Keratinocyte (primary cell): ENCODE data around the gene EFNB2. TPM values are rescaled to one million over a fixed set of nuclear protein-coding genes. Genes with fewer than 3 reads are reported as not detected.

Experiments
- DNase-seq: peaks from one replicate; pipeline ENCODE4 v3.0.0-alpha.2; 2011; ENCODE audit warnings: low read depth, missing footprints, low spot score
- FAIRE-seq: peaks from 2 replicates; lab custom pipeline; 2011; peaks lifted over from hg19 to GRCh38; lab: Jason Lieb, UNC
- H2AFZ ChIP-seq: 2 replicates; pipeline ENCODE4 v1.6.0; 2012; ENCODE audit warnings: low read length, control low read depth, inconsistent platforms; ENCODE audit not compliant: control insufficient read depth
- H3K27ac ChIP-seq: 2 replicates; pipeline ENCODE4 v1.5.1; 2011; ENCODE audit warnings: low read length; ENCODE audit not compliant: control insufficient read depth, insufficient read depth
- H3K27me3 ChIP-seq: 3 replicates; pipeline ENCODE4 v1.6.0; 2011; ENCODE audit warnings: low read length; ENCODE audit not compliant: control insufficient read depth, insufficient read depth; ENCODE audit errors: extremely low read depth
- H3K36me3 ChIP-seq, 2 experiments: 2 replicates in 1 of 2; 3 replicates in 1 of 2; pipeline ENCODE4 v1.5.1; 2011; ENCODE audit warnings: low read length in 2 of 2, mild to moderate bottlenecking in 1 of 2; ENCODE audit not compliant: control insufficient read depth in 2 of 2, insufficient read depth in 2 of 2; ENCODE audit errors: extremely low read depth in 1 of 2
- H3K4me1 ChIP-seq: 3 replicates; pipeline ENCODE4 v1.5.1; 2011; ENCODE audit warnings: low read length; ENCODE audit not compliant: control insufficient read depth, insufficient read depth; ENCODE audit errors: extremely low read depth
- H3K4me2 ChIP-seq: 3 replicates; pipeline ENCODE4 v1.6.0; 2011; ENCODE audit warnings: low read depth, low read length; ENCODE audit not compliant: control insufficient read depth, insufficient read depth; ENCODE audit errors: extremely low read depth
- H3K4me3 ChIP-seq, 3 experiments: fragments of 200-600 bp in 1 of 3; sonication (generic) in 1 of 3; 2 replicates in 2 of 3; 3 replicates in 1 of 3; pipeline ENCODE4 v1.5.1; 2011 to 2016; ENCODE audit warnings: low read length in 3 of 3, mild to moderate bottlenecking in 3 of 3, control low read depth in 2 of 3, inconsistent platforms in 1 of 3, low read depth in 1 of 3, mixed read lengths in 1 of 3, mixed run types in 1 of 3, moderate library complexity in 1 of 3; ENCODE audit not compliant: control insufficient read depth in 2 of 3, insufficient read depth in 2 of 3; ENCODE audit errors: extremely low read depth in 1 of 3
- H3K79me2 ChIP-seq: 2 replicates; pipeline ENCODE4 v1.6.0; 2012; ENCODE audit warnings: low read length; ENCODE audit not compliant: control insufficient read depth, insufficient read depth
- H3K9ac ChIP-seq: 3 replicates; pipeline ENCODE4 v1.6.0; 2011; ENCODE audit warnings: low read length; ENCODE audit not compliant: control insufficient read depth, insufficient read depth; ENCODE audit errors: extremely low read depth
- H3K9me1 ChIP-seq: 3 replicates; pipeline ENCODE4 v1.6.0; 2011; ENCODE audit warnings: low read length; ENCODE audit not compliant: control insufficient read depth, insufficient read depth; ENCODE audit errors: extremely low read depth
- H3K9me3 ChIP-seq: 2 replicates; pipeline ENCODE4 v1.5.1; 2012; ENCODE audit warnings: low read depth, low read length; ENCODE audit not compliant: control insufficient read depth
- H4K20me1 ChIP-seq: 3 replicates; pipeline ENCODE4 v1.6.0; 2011; ENCODE audit warnings: low read length; ENCODE audit not compliant: control insufficient read depth, insufficient read depth; ENCODE audit errors: extremely low read depth
- CTCF ChIP-seq, 3 experiments: IDR thresholded peaks in 1 of 3; conservative IDR thresholded peaks in 1 of 3; optimal IDR thresholded peaks in 1 of 3; 2 replicates in 2 of 3; 3 replicates in 1 of 3; pipeline versions ENCODE3 to v1.5.1; 2011; ENCODE audit warnings: low read length in 3 of 3, mild to moderate bottlenecking in 3 of 3, moderate library complexity in 2 of 3, control low read depth in 1 of 3, inconsistent platforms in 1 of 3; ENCODE audit not compliant: insufficient read depth in 2 of 3; ENCODE audit errors: extremely low read depth in 1 of 3
- EZH2 ChIP-seq: IDR thresholded peaks from one replicate; pipeline ENCODE4 v1.6.1; 2012; ENCODE audit warnings: inconsistent platforms, mild to moderate bottlenecking, low read length, moderate library complexity
- dilution Hi-C: fragments of 300-500 bp; cut with MboI; formaldehyde crosslinking; loops from one replicate; pipeline ENCODE4 v1.7.0; 2020; ENCODE audit warnings: low sequenced_read_pairs; ENCODE audit not compliant: extremely low pct_ligation_motif_present
- polyA plus RNA-seq, 5 experiments: library from polyadenylated mRNA; depleted of rRNA in 3 of 5; stranded (reverse) in 3 of 5; stranded (forward) in 1 of 5; unstranded in 1 of 5; fragments of >200 nt; gene quantifications; 1 replicate in 1 of 5; 2 replicates in 3 of 5; 3 replicates in 1 of 5; pipeline versions ENCODE4 v1.2.1 to v1.2.3, GENCODE V29; 2011 to 2012; ENCODE audit warnings: missing spikeins in 2 of 5, low read depth in 1 of 5, low replicate concordance in 1 of 5

The EFNB2 gene
- polyA plus RNA-seq, 1 donor (not counting 4 experiments of a cell fraction or from before 2014, with no cell fraction given), result 38.9 TPM

GRCh38 chr13:106550570-106551135 lies 15.2 kb upstream of the EFNB2 start:
- DNase-seq (no peak), FAIRE-seq (peak; percentile 20)
- H3K4me2 ChIP-seq, result no peak overlapping the region
- H3K9me1 ChIP-seq, result no peaks in the 10 kb centered on the region
- no peak for TF ChIP-seq CTCF (optimal IDR thresholded peaks at IDR 0.05 in 1 of 3, IDR thresholded peaks at IDR 0.05 in 1 of 3, conservative IDR thresholded peaks at IDR 0.05 in 1 of 3; ENCODE audit: extremely low read depth in 1 of 3, insufficient read depth in 2 of 3, low read length in 3 of 3)
- no peak for TF ChIP-seq EZH2
- no peak overlapping the region for H3K27ac ChIP-seq
- peaks cover 98% of the 10 kb centered on the region for H3K79me2 ChIP-seq
- no peak overlapping the region for H3K4me3 ChIP-seq
- H3K9me3 ChIP-seq, result no peaks in the 10 kb centered on the region
- no peak overlapping the region for H3K9ac ChIP-seq
- no peak overlapping the region for H2AFZ ChIP-seq
- H3K36me3 ChIP-seq, result peaks cover 11 to 15% of the 10 kb centered on the region in 2 experiments
- peaks cover 24% of the 10 kb centered on the region for H4K20me1 ChIP-seq
- dilution Hi-C loops, result no loop called here
- no peaks in the 10 kb centered on the region for H3K4me1 ChIP-seq
- H3K27me3 ChIP-seq, result no peaks in the 10 kb centered on the region

GRCh38 chr13:106548064-106548696 lies 12.7 kb upstream of the EFNB2 start:
- dilution Hi-C loops, result no loop called here
- H3K9ac ChIP-seq, result no peak overlapping the region
- H3K36me3 ChIP-seq, result peaks cover 11% of the 10 kb centered on the region in 2 experiments
- no peak for DNase-seq
- no peak overlapping the region for H3K4me2 ChIP-seq
- no peak overlapping the region for H3K27ac ChIP-seq
- no peaks in the 10 kb centered on the region for H3K9me3 ChIP-seq
- no peaks in the 10 kb centered on the region for H3K27me3 ChIP-seq
- no peaks in the 10 kb centered on the region for H3K9me1 ChIP-seq
- H3K79me2 ChIP-seq, result peaks cover 83% of the 10 kb centered on the region
- H3K4me1 ChIP-seq, result no peaks in the 10 kb centered on the region
- H4K20me1 ChIP-seq, result peaks cover 24% of the 10 kb centered on the region
- TF ChIP-seq EZH2 (no peak), CTCF (optimal IDR thresholded peaks at IDR 0.05 in 1 of 3, IDR thresholded peaks at IDR 0.05 in 1 of 3, conservative IDR thresholded peaks at IDR 0.05 in 1 of 3; ENCODE audit: extremely low read depth in 1 of 3, insufficient read depth in 2 of 3, low read length in 3 of 3) (no peak)
- H2AFZ ChIP-seq, result no peak overlapping the region
- no peak overlapping the region for H3K4me3 ChIP-seq
- no peak for FAIRE-seq
